Measurements from ENCODE around the gene TRAPPC8. TPM values are rescaled to one million over a fixed set of nuclear protein-coding genes. Genes with fewer than 3 reads are reported as not detected.
"Not testable (repeated sequence)": the region's sequence is repeated elsewhere in the genome, so short reads cannot be mapped to it uniquely, and the experiment has no call there.

TRAPPC8 gene
- total RNA-seq, 1 donor from 2014 or later = 29.4 TPM

DNA sequence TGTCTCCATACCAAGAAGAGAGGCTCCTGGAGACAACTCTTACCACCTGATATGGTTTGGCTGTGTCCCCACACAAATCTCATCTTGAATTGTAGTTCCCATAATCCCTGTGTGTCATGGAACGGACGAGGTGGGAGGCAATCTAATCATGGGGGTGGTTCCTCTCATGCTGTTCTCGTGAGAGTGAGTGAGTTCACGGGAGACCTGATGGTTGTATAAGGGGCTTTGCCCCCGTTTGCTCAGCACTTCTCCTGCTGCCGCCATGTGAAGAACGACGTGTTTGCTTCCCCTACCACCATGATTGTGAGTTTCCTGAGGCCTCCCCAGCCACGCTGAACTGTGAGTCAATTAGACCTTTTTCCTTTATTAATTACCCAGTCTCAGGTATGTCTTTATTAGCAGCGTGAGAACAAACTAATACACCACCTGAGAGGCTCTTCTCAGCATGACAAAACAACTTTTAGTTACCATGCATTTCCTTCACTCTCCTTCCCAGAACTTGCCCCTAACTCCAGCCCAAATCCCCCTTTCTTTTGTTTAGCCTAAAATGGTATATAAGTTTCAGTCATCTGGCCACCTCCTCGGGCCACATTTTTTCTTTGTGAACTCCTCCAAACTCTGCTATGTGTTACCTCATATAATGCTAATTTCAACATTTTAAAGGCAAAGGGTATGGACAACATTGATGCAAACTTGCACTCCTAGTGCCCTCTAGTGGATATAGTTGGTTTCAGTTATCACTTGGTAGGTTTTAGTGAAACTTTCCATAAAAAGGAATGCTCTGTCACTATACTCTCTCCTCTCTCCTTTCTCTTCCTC is 123.6 kb downstream of the TRAPPC8 start:
- Histone ChIP-seq H3K27me3 (ENCODE audit: control insufficient read depth, insufficient read depth, low read length) (no peaks in the 10 kb centered on the region), H3K4me3 (ENCODE audit: low read depth, low read length) (no peak overlapping the region), H3K36me3 (ENCODE audit: control insufficient read depth, insufficient read depth, low read length) (no peaks in the 10 kb centered on the region)
- DNase-seq (ENCODE audit: low read depth) = peak; percentile 10
- TF ChIP-seq, protein P1, sequence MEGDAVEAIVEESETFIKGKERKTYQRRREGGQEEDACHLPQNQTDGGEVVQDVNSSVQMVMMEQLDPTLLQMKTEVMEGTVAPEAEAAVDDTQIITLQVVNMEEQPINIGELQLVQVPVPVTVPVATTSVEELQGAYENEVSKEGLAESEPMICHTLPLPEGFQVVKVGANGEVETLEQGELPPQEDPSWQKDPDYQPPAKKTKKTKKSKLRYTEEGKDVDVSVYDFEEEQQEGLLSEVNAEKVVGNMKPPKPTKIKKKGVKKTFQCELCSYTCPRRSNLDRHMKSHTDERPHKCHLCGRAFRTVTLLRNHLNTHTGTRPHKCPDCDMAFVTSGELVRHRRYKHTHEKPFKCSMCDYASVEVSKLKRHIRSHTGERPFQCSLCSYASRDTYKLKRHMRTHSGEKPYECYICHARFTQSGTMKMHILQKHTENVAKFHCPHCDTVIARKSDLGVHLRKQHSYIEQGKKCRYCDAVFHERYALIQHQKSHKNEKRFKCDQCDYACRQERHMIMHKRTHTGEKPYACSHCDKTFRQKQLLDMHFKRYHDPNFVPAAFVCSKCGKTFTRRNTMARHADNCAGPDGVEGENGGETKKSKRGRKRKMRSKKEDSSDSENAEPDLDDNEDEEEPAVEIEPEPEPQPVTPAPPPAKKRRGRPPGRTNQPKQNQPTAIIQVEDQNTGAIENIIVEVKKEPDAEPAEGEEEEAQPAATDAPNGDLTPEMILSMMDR (IDR thresholded peaks at IDR 0.05; ENCODE audit: insufficient read depth, low read length, poor library complexity, severe bottlenecking) = peak; percentile 59

DNA sequence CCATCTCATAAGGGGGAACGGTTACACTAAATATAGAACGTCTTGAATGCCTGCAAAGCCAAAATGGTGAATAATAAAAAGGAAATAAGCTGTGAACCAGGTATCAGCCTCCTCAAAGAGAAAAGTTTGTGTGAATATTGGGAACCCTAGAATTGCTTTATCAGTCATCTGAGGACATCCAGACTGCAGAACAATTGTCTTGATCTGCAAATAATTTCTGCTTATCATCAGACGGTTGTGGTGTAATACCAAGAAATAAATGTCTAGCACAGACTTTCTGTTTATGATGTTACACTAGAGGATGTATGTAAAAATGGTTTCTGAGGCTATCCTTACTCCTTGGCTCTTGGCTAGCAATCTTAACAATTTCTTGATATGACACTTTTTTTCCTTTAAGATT is 128.8 kb downstream of the TRAPPC8 start:
- TF ChIP-seq, protein P1 (IDR thresholded peaks at IDR 0.05; ENCODE audit: insufficient read depth, low read length, poor library complexity, severe bottlenecking) = no peak
- no peaks in the 10 kb centered on the region for H3K27me3 ChIP-seq (ENCODE audit: control insufficient read depth, insufficient read depth, low read length)
- DNase-seq (ENCODE audit: low read depth) = no peak

DNA sequence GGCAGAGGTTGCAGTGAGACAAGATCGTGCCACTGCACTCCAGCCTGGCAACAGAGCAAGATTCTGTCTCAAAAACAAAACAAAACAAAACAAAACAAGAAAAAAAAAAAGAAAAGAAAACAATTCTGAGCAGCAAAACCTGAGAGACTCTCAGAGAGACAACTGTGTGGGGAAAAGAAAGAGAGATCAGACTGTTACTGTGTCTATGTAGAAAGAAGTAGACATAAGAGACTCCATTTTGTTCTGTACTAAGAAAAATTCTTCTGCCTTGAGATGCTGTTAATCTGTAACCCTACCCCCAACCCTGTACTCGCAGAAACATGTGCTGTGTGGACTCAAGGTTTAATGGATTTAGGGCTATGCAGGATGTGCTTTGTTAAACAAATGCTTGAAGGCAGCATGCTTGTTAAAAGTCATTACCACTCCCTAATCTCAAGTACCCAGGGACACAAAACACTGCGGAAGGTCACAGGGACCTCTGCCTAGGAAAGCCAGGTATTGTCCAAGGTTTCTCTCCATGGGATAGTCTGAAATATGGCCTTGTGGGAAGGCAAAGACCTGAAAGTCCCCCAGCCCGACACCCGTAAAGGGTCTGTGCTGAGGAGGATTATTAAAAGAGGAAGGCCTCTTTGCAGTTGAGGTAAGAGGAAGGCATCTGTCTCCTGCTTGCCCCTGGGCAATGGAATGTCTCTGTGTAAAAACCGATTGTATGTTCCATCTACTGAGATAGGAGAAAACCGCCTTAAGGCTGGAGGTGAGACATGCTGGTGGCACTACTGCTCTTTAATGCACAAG is 132.4 kb downstream of the TRAPPC8 start:
- DNase-seq (ENCODE audit: low read depth); H3K27me3 ChIP-seq (ENCODE audit: control insufficient read depth, insufficient read depth, low read length); H3K36me3 ChIP-seq (ENCODE audit: control insufficient read depth, insufficient read depth, low read length); H3K4me3 ChIP-seq (ENCODE audit: low read depth, low read length): not testable (repeated sequence)

More for the DNA sequence above, 128.8 kb downstream of the TRAPPC8 start:
- Histone ChIP-seq H3K4me3 (ENCODE audit: low read depth, low read length) (no peak overlapping the region), H3K36me3 (ENCODE audit: control insufficient read depth, insufficient read depth, low read length) (no peaks in the 10 kb centered on the region)

DNA sequence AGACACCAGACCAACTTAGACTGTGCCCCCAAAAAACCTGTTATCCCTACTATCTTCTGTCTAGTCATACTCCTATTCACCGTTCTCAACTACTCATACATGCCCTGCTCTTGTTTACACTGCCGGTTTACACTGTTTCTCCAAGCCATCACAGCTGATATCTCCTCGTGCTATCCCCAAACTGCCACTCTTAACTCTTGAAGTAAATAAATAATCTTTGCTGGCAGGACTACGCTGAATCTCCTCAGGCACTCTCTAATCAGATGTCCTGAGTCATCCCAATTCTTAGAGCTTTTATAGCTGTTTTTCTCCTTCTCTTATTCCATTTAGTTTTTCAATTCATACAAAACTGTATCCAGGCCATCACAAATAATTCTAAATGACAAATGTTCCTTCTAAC is 133.9 kb downstream of the TRAPPC8 start:
- H3K4me3 ChIP-seq (ENCODE audit: low read depth, low read length); H3K36me3 ChIP-seq (ENCODE audit: control insufficient read depth, insufficient read depth, low read length); H3K27me3 ChIP-seq (ENCODE audit: control insufficient read depth, insufficient read depth, low read length); DNase-seq (ENCODE audit: low read depth): not testable (repeated sequence)

DNA sequence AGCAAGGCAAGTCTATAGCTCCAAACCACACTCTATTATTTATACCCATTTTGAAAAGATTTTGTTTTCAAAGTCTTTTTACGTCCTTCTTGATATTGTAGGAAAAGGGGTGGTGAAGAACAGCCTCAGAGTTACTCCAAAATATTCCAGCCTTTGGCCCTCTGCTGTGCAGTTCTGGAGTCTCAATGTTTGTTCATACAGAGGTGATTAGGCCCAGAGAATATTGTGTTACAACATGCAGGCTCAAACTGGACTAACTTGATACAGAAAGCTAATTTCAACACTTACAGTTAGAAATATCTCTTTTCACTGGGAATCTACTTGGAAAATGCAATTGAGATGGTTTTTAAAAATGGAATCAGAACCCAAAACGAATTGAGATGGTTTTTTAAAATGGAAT is 141.8 kb downstream of the TRAPPC8 start:
- Histone ChIP-seq H3K4me3 (ENCODE audit: low read depth, low read length) (no peak overlapping the region), H3K27me3 (ENCODE audit: control insufficient read depth, insufficient read depth, low read length) (no peaks in the 10 kb centered on the region), H3K36me3 (ENCODE audit: control insufficient read depth, insufficient read depth, low read length) (no peaks in the 10 kb centered on the region)
- TF ChIP-seq, protein P1 (IDR thresholded peaks at IDR 0.05; ENCODE audit: insufficient read depth, low read length, poor library complexity, severe bottlenecking) = no peak
- no peak for DNase-seq (ENCODE audit: low read depth)

DNA sequence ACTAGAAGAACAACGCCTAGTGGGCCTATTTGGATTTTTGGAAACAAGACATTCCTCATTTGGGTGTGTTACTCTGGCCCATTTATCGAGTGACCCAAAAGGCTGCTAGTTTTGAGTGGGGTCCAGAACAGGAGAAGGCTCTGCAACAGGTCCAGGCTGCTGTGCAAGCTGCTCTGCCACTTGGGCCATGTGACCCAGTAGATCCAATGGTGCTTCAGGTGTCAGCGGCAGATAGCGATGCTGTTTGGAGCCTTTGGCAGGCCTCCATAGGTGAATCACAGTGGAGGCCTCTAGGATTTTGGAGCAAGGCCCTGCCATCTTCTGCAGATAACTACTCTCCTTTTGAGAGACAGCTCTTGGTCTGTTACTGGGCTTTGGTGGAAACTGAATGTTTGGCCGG is 143.7 kb downstream of the TRAPPC8 start:
- DNase-seq (ENCODE audit: low read depth); H3K4me3 ChIP-seq (ENCODE audit: low read depth, low read length); H3K27me3 ChIP-seq (ENCODE audit: control insufficient read depth, insufficient read depth, low read length); H3K36me3 ChIP-seq (ENCODE audit: control insufficient read depth, insufficient read depth, low read length): not testable (repeated sequence)

DNA sequence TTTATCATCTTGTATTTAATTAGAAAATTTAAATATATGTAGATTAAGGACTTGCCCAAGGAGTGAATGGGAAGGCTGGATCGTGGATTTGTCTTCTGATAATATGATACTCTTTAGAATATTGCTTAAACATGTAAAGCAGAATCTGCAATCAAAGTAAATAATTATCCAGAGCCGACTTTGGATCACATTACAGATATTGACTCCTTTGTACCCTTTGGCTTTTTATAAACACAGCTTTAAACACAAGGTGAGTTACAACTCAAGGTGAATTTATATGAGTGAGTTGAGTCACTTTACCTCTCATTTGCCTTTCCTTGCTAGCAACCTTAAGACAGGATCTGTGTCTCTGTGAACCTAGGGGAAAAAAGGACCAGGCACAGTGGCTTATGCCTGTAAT is 144.5 kb downstream of the TRAPPC8 start:
- Histone ChIP-seq H3K36me3 (ENCODE audit: control insufficient read depth, insufficient read depth, low read length) (no peaks in the 10 kb centered on the region), H3K4me3 (ENCODE audit: low read depth, low read length) (no peak overlapping the region), H3K27me3 (ENCODE audit: control insufficient read depth, insufficient read depth, low read length) (no peaks in the 10 kb centered on the region)
- DNase-seq (ENCODE audit: low read depth) = no peak
- TF ChIP-seq, protein P1 (IDR thresholded peaks at IDR 0.05; ENCODE audit: insufficient read depth, low read length, poor library complexity, severe bottlenecking) = no peak
